Cardiac fibroblast (primary cell): ENCODE results near the gene ADD1.
A peak's percentile ranks its signal among the peaks of the same experiment; 100 is the strongest.
"Not testable (repeated sequence)": the region's sequence is repeated elsewhere in the genome, so short reads cannot be mapped to it uniquely, and the experiment has no call there.

Experiments
- DNase-seq, 2 donors: peaks; one replicate each; pipeline versions ENCODE4 v3.0.0 to v3.0.0-alpha.2; 2010; ENCODE audit warnings: low read depth in 2 of 2
- H3K4me3 ChIP-seq, 2 donors: replicated peaks in 1 of 2; 1 replicate in 1 of 2; 2 replicates in 1 of 2; pipeline ENCODE4 v1.5.1; 2011; ENCODE audit warnings: low read depth in 2 of 2, low read length in 2 of 2, mild to moderate bottlenecking in 2 of 2, moderate library complexity in 1 of 2
- CTCF ChIP-seq: IDR thresholded peaks from one replicate; pipeline ENCODE4 v1.5.1; 2011; ENCODE audit warnings: low read depth, mild to moderate bottlenecking, low read length, inconsistent platforms

ADD1 gene

GRCh38 chr4:2935762-2936743, 92.4 kb downstream of the ADD1 start:
- no peak for TF ChIP-seq CTCF
- peak in 1 of 2 donors; percentile 63 for DNase-seq
- peak overlapping the region; percentile 79 to 83 for H3K4me3 ChIP-seq

- no peak for TF ChIP-seq CTCF
- DNase-seq: peak; percentile 38 to 84
- H3K4me3 ChIP-seq: no peak overlapping the region
These were observed 93.1 kb downstream of the ADD1 start for GRCh38 chr4:2936773-2937145.

GRCh38 chr4:2937146-2937857, 93.7 kb downstream of the ADD1 start:
- DNase-seq: peak; percentile 21 to 65
- no peak overlapping the region for H3K4me3 ChIP-seq
- no peak for TF ChIP-seq CTCF

- no peak for TF ChIP-seq CTCF
- DNase-seq: no peak
These were observed 94.3 kb downstream of the ADD1 start for GRCh38 chr4:2937986-2938385.

GRCh38 chr4:2938411-2938810, 94.8 kb downstream of the ADD1 start:
- not testable (repeated sequence) for DNase-seq

More at GRCh38 chr4:2937986-2938385, 94.3 kb downstream of the ADD1 start:
- no peak overlapping the region for H3K4me3 ChIP-seq

GRCh38 chr4:2938906-2939305, 95.3 kb downstream of the ADD1 start:
- no peak for TF ChIP-seq CTCF
- DNase-seq: no peak
- no peak overlapping the region for H3K4me3 ChIP-seq

More at GRCh38 chr4:2938411-2938810, 94.8 kb downstream of the ADD1 start:
- H3K4me3 ChIP-seq: not testable (repeated sequence)
